GM12891 (cell line): ENCODE measurements around the gene ABHD8.
A peak's percentile ranks its signal among the peaks of the same experiment; 100 is the strongest.

ENCODE experiments used
- DNase-seq: peaks from one replicate; pipeline ENCODE4 v3.0.0; 2011; ENCODE audit warnings: low spot score; ENCODE audit not compliant: insufficient read length
- FAIRE-seq: peaks from 2 replicates; lab custom pipeline; 2011; peaks lifted over from hg19 to GRCh38; lab: Jason Lieb, UNC
- PAX5 ChIP-seq: IDR thresholded peaks from 2 replicates; pipeline ENCODE4 v1.6.1; 2011; ENCODE audit warnings: low read length, moderate library complexity, mild to moderate bottlenecking; ENCODE audit not compliant: insufficient read depth, severe bottlenecking
- POLR2A ChIP-seq: IDR thresholded peaks from 2 replicates; pipeline ENCODE4 v1.6.1; 2011; ENCODE audit warnings: low read depth, low read length, control low read depth
- POLR2AphosphoS5 ChIP-seq: IDR thresholded peaks from 2 replicates; pipeline ENCODE4 v1.6.1; 2011; ENCODE audit warnings: low read depth, low read length, control low read depth
- POU2F2 ChIP-seq: IDR thresholded peaks from 2 replicates; pipeline ENCODE4 v1.6.1; 2011; ENCODE audit warnings: low read depth, mild to moderate bottlenecking, control low read depth, low read length, moderate library complexity
- SPI1 ChIP-seq: IDR thresholded peaks from 2 replicates; pipeline ENCODE4 v1.6.1; 2011; ENCODE audit warnings: low read depth, low read length, control low read depth
- TAF1 ChIP-seq: IDR thresholded peaks from 2 replicates; pipeline ENCODE4 v1.6.1; 2011; ENCODE audit warnings: low read depth, low read length, control low read depth

ABHD8 gene

DNA sequence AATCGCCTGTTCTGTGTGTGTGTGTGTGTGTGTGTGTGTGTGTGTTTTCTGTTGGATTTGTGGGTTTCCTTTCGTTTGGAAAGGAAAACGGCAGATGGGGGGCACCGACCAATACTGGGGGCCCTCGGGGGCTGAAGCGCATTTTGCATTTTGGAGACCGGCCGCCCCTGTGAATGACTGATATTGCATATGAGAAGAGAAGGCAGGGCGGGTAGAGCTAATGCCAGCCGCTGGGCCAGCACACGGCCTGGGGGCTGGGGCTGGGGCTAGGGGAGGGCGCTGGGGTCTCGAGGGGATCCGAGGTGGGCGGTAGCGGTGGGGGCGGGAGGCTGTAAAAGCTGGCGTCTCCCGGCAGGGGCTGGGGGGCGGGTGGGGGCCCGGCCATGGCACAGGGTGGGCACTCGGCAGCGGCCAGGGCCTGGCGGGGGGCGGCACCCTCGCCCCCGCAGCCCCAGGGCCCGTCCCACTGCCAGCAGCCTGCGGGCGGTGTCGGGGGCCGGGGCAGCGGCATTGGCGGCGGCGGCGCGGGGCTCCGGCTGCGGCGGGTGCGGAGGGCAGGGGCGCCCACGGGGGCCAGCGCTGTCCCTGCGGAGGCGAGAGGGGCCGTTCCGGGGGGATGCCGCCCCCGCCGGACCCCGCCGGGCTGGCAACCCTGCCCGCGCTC is 20.2 kb upstream of the ABHD8 start:
- no peak for DNase-seq
- TF ChIP-seq POLR2AphosphoS5, result no peak
- no peak for TF ChIP-seq PAX5
- no peak for TF ChIP-seq TAF1
- TF ChIP-seq POLR2A, result no peak
- TF ChIP-seq POU2F2, result no peak
- TF ChIP-seq SPI1, result no peak
- FAIRE-seq, result no peak

DNA sequence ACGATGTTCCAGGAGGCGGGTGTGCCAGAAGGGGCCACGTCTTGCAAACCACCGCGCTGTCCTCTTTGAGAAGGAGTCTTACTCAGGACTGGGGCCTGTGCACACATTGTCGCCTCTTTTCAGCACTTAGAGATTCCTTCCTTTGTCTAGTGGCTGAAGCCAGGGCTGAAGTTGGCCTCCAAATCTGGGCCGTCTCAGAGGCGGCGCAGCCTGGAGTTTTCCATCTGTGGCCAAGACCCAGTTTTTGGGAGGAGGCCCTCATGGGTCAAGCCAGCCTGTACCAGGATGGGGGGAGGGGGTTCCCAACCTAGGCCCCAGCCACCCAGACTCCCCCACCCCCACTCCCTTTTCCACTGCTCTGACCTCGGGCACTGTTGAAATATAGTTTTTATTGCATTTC is 19.6 kb upstream of the ABHD8 start:
- FAIRE-seq, result no peak
- no peak for DNase-seq
- TF ChIP-seq POLR2A, result no peak
- TF ChIP-seq PAX5, result no peak
- TF ChIP-seq POU2F2, result no peak
- no peak for TF ChIP-seq SPI1
- no peak for TF ChIP-seq POLR2AphosphoS5
- no peak for TF ChIP-seq TAF1

DNA sequence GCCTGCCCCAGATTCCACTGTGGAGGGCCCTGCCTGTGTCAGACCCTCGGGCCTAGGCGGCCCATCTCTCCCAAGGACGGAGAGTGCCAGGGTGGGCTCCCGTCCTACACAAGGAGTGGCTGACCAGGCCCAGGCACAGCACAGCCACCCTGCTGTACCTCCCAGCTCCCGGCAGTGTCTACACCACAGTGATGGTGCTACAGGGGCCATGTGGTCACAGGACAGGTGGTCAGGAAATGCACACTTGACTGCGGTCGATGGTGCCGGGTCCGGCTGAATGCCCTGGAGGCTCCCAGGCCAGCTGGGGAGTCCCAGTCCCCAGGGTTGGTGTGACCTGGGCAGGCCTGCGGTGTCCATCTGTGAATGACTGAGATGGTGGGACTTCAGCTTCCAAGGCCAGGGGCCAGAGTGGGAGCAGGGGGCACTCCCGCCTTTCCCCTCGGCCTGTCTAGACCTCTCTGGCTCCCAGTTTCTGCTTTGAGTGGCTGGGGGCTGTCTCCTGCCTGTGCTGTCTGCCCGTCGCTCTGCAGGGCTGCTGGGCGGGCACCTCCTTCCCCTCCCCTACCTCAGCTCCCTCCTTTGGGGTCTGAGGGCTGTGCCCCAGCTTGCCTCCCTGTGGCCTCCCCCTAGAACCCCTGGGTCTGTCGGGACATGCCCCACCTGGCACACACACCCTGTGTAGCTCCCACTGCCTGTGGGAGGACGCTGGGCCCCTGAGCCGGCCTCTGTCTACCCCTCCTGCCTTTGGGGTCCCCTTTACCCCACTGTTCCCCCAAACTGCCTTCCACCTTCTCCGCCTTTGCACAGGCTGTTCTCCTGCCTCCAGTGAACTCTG is 18.6 kb upstream of the ABHD8 start:
- FAIRE-seq, result no peak
- DNase-seq, result no peak
- TF ChIP-seq PAX5 (no peak), POLR2A (peak; percentile 47), SPI1 (no peak)

DNA sequence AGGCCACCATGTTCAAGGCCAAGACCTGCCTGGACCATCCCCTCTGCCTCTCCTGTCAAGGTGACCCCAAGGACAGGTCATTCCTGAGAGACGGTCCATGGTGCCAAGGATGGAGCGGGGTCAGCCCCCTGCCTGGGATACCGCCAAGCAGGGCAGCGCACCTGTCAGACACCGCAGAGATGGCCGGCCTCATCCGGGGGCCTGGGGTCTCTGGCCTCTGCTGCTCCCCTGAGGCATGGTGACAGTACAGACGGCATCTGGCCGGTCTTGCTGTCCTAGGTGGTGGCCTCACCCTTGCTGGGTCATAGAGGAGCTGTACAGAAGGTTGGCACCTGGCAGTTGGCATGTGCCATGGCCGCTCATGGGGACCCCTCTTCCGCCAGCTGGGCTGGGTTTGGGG is 17.2 kb upstream of the ABHD8 start:
- FAIRE-seq (no peak), DNase-seq (no peak)

DNA sequence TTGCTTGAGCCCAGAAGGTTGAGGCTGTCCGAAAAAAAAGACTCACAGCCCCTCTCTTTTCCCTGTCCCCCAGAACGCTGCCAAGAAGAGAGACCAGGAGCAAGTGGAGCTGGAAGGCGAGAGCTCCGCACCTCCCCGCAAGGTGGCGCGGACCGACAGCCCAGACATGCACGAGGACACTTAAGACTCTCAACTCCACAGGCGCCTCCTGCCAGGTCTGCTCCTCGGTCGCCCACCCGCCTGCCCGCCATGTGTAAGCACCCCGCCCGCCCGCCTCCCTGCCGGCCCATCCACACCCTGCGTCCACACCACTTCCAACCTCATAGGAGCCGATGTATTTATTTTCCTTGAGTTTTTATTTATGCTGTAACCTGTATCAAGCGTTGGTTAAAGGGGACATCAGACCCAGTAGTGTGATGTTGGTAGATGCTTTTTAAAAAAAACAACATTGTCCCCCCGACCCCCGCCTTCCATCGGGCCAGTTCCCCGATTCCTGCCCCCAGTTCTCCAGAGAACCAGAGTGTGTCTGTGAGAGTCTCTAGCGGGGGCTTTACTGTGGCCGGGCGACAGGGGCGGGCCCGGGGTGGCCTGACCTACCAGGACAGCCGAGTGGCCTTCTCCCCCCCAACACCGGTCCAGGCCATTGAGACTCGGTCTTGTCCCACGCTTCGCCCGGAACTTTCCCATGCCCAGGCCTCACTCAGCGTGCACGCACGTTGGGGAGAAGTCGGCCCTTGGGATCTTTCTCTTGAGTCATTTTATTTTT is 16.4 kb upstream of the ABHD8 start:
- FAIRE-seq (no peak), DNase-seq (no peak)
- TF ChIP-seq SPI1, result no peak
- no peak for TF ChIP-seq POLR2A
- no peak for TF ChIP-seq TAF1

More for the DNA sequence above, 17.2 kb upstream of the ABHD8 start:
- TF ChIP-seq POU2F2, result no peak

DNA sequence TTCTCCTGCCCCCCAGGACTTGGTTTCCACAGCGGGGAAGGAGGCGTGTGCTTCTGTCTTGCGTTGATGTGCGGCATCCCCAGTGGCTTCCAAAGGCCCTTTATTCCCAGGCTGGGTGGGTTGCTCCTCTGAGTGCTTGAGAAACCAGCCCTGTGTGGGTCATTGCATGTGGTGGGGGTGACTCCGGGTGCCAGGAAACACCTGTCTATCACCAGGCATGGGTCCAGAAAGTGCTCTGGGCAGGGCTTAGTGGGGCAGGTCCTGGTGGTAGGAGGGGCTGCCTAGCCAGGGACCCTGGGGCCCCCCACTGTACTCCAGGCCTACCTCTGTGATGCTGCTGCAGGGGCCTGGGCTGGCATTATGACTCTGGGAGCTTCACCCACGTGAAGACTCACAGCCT is 15.7 kb upstream of the ABHD8 start:
- DNase-seq (no peak), FAIRE-seq (no peak)
- TF ChIP-seq TAF1 (no peak), POLR2AphosphoS5 (no peak), POLR2A (no peak)

DNA sequence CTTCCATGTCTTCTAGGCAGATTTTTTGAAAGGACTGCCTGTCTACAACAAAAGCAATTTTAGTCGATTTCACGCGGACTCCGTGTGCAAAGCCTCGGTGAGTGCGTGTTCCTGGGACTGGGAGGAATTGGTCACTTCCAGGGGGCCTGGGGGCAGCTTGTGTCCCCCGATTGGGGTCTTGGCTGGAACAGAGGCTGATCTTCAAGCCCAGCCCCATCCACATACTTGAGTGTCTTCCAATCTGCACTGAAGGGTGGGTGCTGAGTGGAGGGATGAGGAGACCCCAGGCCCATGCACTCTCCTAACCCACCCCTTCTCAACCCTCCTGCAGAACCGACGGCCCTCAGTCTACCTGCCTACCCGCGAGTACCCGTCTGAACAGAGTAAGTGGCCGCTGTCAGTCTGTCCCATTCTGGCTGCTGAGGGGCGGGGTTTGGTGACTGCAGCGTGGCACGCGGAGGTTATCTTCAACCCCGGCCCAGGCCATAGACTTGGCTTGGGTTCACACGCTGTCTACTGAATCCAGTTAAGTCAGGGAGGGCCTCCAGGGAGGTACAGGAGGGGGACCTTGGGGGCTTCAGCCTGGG is 10.9 kb upstream of the ABHD8 start:
- DNase-seq (no peak), FAIRE-seq (no peak)

DNA sequence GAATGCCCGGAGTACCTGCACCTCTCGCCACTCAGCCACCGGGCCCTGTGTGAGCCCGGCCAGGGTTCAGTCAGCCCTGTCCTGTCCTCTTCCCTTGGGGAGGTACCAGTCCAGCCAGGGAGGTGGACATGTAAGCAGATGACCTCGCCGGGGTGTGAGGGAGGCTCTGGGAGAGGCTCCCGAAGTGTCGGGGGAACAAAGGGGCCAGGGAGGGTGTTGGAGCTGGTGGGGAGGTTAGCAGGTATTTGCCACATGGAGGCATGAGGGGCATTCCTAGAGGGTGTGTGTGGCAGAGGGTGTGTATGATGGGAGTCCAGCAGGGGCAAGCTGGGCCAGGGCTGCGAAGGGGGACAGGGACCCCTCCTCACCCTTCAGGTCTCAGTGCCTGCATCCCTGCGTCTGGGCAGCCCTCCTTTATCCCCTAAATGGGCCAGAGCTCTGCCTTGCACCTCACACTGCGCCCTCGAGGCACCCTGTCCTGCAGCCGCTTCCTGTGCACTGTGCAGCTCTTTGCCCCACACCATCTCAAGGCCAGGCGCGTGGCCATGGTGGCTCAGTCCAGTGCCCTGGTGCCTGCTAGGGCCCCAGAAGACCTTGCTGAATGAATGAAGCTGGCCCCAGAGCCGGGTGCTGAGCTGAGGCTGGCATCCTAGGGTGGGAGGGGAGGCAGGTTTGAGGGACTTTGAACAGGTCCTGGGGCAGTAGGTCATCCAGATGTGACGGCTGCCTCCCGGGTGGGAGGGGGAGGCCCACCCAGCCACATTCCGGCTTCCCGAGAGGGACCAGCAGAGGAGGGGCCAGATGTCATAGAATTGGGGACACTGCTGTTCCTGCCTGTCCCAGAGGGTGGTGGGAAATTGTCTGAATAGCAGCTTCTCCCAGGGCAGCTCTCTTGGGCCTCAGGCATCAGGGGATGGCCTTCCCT is 9.2 kb upstream of the ABHD8 start:
- no peak for TF ChIP-seq POU2F2
- no peak for TF ChIP-seq POLR2A
- no peak for TF ChIP-seq POLR2AphosphoS5
- no peak for TF ChIP-seq PAX5
- TF ChIP-seq TAF1, result no peak
- no peak for TF ChIP-seq SPI1

More for the DNA sequence above, 10.9 kb upstream of the ABHD8 start:
- TF ChIP-seq SPI1 (no peak), POLR2A (no peak), PAX5 (no peak), TAF1 (no peak), POLR2AphosphoS5 (no peak), POU2F2 (no peak)

DNA sequence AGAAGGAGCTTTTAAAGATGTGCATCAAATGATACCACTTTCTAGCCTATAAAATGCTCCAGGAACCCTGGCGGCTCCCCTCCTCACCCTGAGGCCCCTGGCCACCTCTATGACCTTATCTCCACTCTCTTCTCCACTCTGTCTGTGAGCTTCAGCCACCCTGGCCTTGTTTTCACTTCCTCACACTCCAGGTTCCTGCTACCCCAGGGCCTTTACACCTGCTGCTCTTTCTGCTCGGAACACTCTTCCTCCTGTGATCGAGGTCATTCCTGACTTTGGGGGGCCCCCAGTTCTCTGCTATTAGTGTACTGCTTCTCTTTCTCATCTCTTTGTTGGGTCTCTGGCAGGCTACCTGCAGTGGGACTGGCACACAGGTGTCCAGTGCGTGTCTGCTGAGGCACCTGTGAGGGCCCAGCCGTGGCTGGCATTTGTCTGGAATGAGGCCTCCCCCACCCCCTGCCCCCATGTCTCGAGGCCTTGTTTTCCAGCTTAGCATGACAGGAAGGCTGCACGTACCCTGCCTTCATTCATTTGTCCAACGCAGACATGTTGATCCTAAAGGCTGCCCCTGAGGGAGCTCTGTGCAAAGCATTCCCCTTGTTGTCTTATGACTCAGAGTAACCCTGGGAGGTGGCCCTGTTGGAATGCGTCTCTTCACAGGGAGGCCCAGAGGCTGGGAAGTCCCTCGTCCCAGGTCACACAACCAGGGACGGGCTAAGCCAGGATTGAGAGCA is 8.4 kb upstream of the ABHD8 start:
- DNase-seq (no peak), FAIRE-seq (no peak)
- TF ChIP-seq SPI1 (peak; percentile 32), TAF1 (no peak)

More for the DNA sequence above, 9.2 kb upstream of the ABHD8 start:
- DNase-seq (no peak), FAIRE-seq (no peak)

DNA sequence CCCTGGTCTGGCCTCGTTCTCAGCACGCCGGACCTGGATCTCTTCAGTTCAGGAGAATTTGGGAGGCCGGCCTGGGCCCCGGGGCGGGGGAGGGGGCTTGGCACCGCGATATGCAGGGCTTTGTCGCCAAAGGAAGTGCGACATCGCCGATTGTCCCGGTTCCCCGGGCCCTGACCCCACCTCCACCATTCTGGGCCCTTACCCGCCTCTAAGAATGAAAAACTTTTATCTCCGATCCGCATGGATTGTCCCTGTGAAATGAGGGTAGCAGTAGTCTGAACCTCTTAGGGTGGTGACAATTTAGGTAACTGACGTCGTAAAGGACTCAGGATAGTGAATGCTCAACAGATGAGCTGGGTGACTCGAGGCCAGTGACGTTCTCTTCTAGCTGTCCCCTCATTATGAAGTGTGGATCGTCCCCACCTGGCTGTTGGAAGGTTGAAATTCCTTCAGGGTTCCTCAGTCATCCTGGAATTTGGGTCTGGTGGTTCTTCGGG is 6.8 kb upstream of the ABHD8 start:
- FAIRE-seq (peak; percentile 51), DNase-seq (no peak)
- TF ChIP-seq POLR2AphosphoS5 (no peak), POU2F2 (no peak), TAF1 (no peak), SPI1 (no peak), POLR2A (no peak), PAX5 (no peak)
